Nephron progenitor cell (in vitro differentiated cells): ENCODE measurements around the gene CDHR2.

Experiments used
- DNase-seq: peaks from one replicate; pipeline ENCODE4 v3.0.0; 2021
- H3K27ac Mint-ChIP-seq: 2 replicates; pipeline ENCODE4 v1.8.0; 2021; ENCODE audit warnings: mild to moderate bottlenecking, moderate library complexity, mixed read lengths
- H3K27me3 Mint-ChIP-seq: 2 replicates; pipeline ENCODE4 v1.8.0; 2021; ENCODE audit warnings: mild to moderate bottlenecking, low read depth, mixed read lengths; ENCODE audit not compliant: poor library complexity
- H3K36me3 Mint-ChIP-seq: 2 replicates; pipeline ENCODE4 v1.8.0; 2021; ENCODE audit warnings: low read depth, mixed read lengths
- H3K4me1 Mint-ChIP-seq: 2 replicates; pipeline ENCODE4 v1.8.0; 2021; ENCODE audit warnings: mixed read lengths
- H3K4me3 Mint-ChIP-seq: 2 replicates; pipeline ENCODE4 v1.8.0; 2021; ENCODE audit warnings: mild to moderate bottlenecking, moderate library complexity, mixed read lengths
- H3K9me3 Mint-ChIP-seq: 2 replicates; pipeline ENCODE4 v1.8.0; 2021; ENCODE audit warnings: mild to moderate bottlenecking, moderate library complexity, mixed read lengths
- CTCF ChIP-seq: fragments of 200-600 bp; sonication (generic); IDR thresholded peaks from 2 replicates; pipeline ENCODE4 v1.5.0; 2021; ENCODE audit warnings: antibody characterized with exemption

Gene CDHR2

GRCh38 chr5:176610435-176610773, 61.3 kb downstream of the CDHR2 start:
- H3K36me3 Mint-ChIP-seq, result no peaks in the 10 kb centered on the region
- no peak overlapping the region for H3K27ac Mint-ChIP-seq
- H3K27me3 Mint-ChIP-seq, result peaks cover 36% of the 10 kb centered on the region
- peak; percentile 30 for DNase-seq
- H3K9me3 Mint-ChIP-seq, result no peaks in the 10 kb centered on the region
- H3K4me1 Mint-ChIP-seq, result peaks cover 30% of the 10 kb centered on the region
- peak overlapping the region; percentile 77 for H3K4me3 Mint-ChIP-seq
- no peak for TF ChIP-seq CTCF

- peaks cover 46% of the 10 kb centered on the region for H3K27me3 Mint-ChIP-seq
- H3K9me3 Mint-ChIP-seq, result no peaks in the 10 kb centered on the region
- H3K36me3 Mint-ChIP-seq, result no peaks in the 10 kb centered on the region
- peak; percentile 93 for DNase-seq
- no peak overlapping the region for H3K27ac Mint-ChIP-seq
- TF ChIP-seq CTCF, result no peak
- peaks cover 23% of the 10 kb centered on the region for H3K4me1 Mint-ChIP-seq
- H3K4me3 Mint-ChIP-seq, result no peak overlapping the region
These were observed 62.3 kb downstream of the CDHR2 start for GRCh38 chr5:176611435-176611834.

GRCh38 chr5:176612008-176612407, 62.9 kb downstream of the CDHR2 start:
- DNase-seq, result no peak
- Mint-ChIP-seq H3K27me3 (peaks cover 52% of the 10 kb centered on the region), H3K4me3 (no peak overlapping the region), H3K36me3 (no peaks in the 10 kb centered on the region), H3K4me1 (peaks cover 21% of the 10 kb centered on the region), H3K27ac (no peak overlapping the region), H3K9me3 (no peaks in the 10 kb centered on the region)
- TF ChIP-seq CTCF, result no peak

GRCh38 chr5:176612855-176613254, 63.7 kb downstream of the CDHR2 start:
- TF ChIP-seq CTCF, result no peak
- no peak for DNase-seq
- H3K4me3 Mint-ChIP-seq, result no peak overlapping the region
- H3K9me3 Mint-ChIP-seq, result no peaks in the 10 kb centered on the region
- peaks cover 21% of the 10 kb centered on the region for H3K4me1 Mint-ChIP-seq
- H3K27me3 Mint-ChIP-seq, result peaks cover 58% of the 10 kb centered on the region
- H3K27ac Mint-ChIP-seq, result no peak overlapping the region
- no peaks in the 10 kb centered on the region for H3K36me3 Mint-ChIP-seq

GRCh38 chr5:176614805-176615478, 65.8 kb downstream of the CDHR2 start:
- Mint-ChIP-seq H3K36me3 (no peaks in the 10 kb centered on the region), H3K27me3 (peaks cover 72% of the 10 kb centered on the region)

More at GRCh38 chr5:176614805-176615478, 65.8 kb downstream of the CDHR2 start:
- no peak for DNase-seq
- H3K4me3 Mint-ChIP-seq, result no peak overlapping the region
- peaks cover 12% of the 10 kb centered on the region for H3K4me1 Mint-ChIP-seq
- H3K27ac Mint-ChIP-seq, result no peak overlapping the region
- H3K9me3 Mint-ChIP-seq, result no peaks in the 10 kb centered on the region
- no peak for TF ChIP-seq CTCF
